SH-SY5Y (cell line): ENCODE results near the gene CHRNA3.

Experiments used
- GATA2 ChIP-seq: IDR thresholded peaks from 2 replicates; pipeline ENCODE4 v1.6.1; 2011; ENCODE audit warnings: mild to moderate bottlenecking, low read depth, low read length
- GATA3 ChIP-seq: IDR thresholded peaks from 2 replicates; pipeline ENCODE4 v1.6.1; 2011; ENCODE audit warnings: low read depth, mild to moderate bottlenecking, low read length, moderate library complexity

- TF ChIP-seq GATA3 (no peak), GATA2 (no peak)
These were observed 29.2 kb upstream of the CHRNA3 start for GRCh38 chr15:78650022-78650421.
